Activated naive CD8-positive, alpha-beta T cell (primary cell): ENCODE measurements around the gene PRELID1.

Experiments
- H3K27ac Mint-ChIP-seq: one replicate; pipeline ENCODE4 v1.8.0; 2021; ENCODE audit warnings: mixed read lengths
- H3K27me3 Mint-ChIP-seq: one replicate; pipeline ENCODE4 v1.8.0; 2021; ENCODE audit warnings: mixed read lengths
- H3K36me3 Mint-ChIP-seq: one replicate; pipeline ENCODE4 v1.8.0; 2021; ENCODE audit warnings: mixed read lengths
- H3K4me1 Mint-ChIP-seq: one replicate; pipeline ENCODE4 v1.8.0; 2021; ENCODE audit warnings: low read depth, mixed read lengths
- H3K4me3 Mint-ChIP-seq: one replicate; pipeline ENCODE4 v1.8.0; 2021; ENCODE audit warnings: mild to moderate bottlenecking, mixed read lengths
- H3K9me3 Mint-ChIP-seq: one replicate; pipeline ENCODE4 v1.8.0; 2021; ENCODE audit warnings: low read depth, mixed read lengths

The PRELID1 gene

GRCh38 chr5:177306674-177307543 is 3.3 kb downstream of the PRELID1 start:
- Mint-ChIP-seq H3K4me3 (peak overlapping the region; percentile 9), H3K27me3 (no peaks in the 10 kb centered on the region), H3K36me3 (peaks cover 8% of the 10 kb centered on the region), H3K27ac (peak overlapping the region; percentile 43), H3K9me3 (no peaks in the 10 kb centered on the region), H3K4me1 (peaks cover 49% of the 10 kb centered on the region)

- Mint-ChIP-seq H3K4me1 (peaks cover 47% of the 10 kb centered on the region), H3K9me3 (no peaks in the 10 kb centered on the region), H3K27me3 (no peaks in the 10 kb centered on the region), H3K4me3 (no peak overlapping the region), H3K36me3 (peaks cover 8% of the 10 kb centered on the region), H3K27ac (no peak overlapping the region)
Observed at GRCh38 chr5:177307544-177308363, 4.2 kb downstream of the PRELID1 start.

- Mint-ChIP-seq H3K27ac (no peak overlapping the region), H3K27me3 (no peaks in the 10 kb centered on the region), H3K4me3 (no peak overlapping the region), H3K4me1 (peaks cover 47% of the 10 kb centered on the region), H3K9me3 (no peaks in the 10 kb centered on the region), H3K36me3 (peaks cover 8% of the 10 kb centered on the region)
Observed at GRCh38 chr5:177308740-177309139, 5.1 kb downstream of the PRELID1 start.

- Mint-ChIP-seq H3K9me3 (no peaks in the 10 kb centered on the region), H3K36me3 (peaks cover 8% of the 10 kb centered on the region), H3K27ac (peak overlapping the region; percentile 22), H3K4me1 (peaks cover 44% of the 10 kb centered on the region), H3K4me3 (peak overlapping the region; percentile 62), H3K27me3 (no peaks in the 10 kb centered on the region)
Observed at GRCh38 chr5:177309351-177310191, 6.0 kb downstream of the PRELID1 start.

GRCh38 chr5:177310332-177310731 is 6.7 kb downstream of the PRELID1 start:
- H3K27me3 Mint-ChIP-seq, result no peaks in the 10 kb centered on the region
- H3K9me3 Mint-ChIP-seq, result no peaks in the 10 kb centered on the region
- no peak overlapping the region for H3K4me3 Mint-ChIP-seq
- peaks cover 37% of the 10 kb centered on the region for H3K4me1 Mint-ChIP-seq
- no peak overlapping the region for H3K27ac Mint-ChIP-seq
- peaks cover 7% of the 10 kb centered on the region for H3K36me3 Mint-ChIP-seq

GRCh38 chr5:177310757-177311391 is 7.3 kb downstream of the PRELID1 start:
- Mint-ChIP-seq H3K27me3 (no peaks in the 10 kb centered on the region), H3K9me3 (no peaks in the 10 kb centered on the region), H3K27ac (peak overlapping the region; percentile 25), H3K4me1 (peaks cover 33% of the 10 kb centered on the region), H3K4me3 (peak overlapping the region; percentile 84), H3K36me3 (peaks cover 4% of the 10 kb centered on the region)

GRCh38 chr5:177311392-177311722 is 7.8 kb downstream of the PRELID1 start:
- Mint-ChIP-seq H3K9me3 (no peaks in the 10 kb centered on the region), H3K4me3 (peak overlapping the region; percentile 67), H3K4me1 (peaks cover 29% of the 10 kb centered on the region), H3K27ac (no peak overlapping the region), H3K27me3 (no peaks in the 10 kb centered on the region), H3K36me3 (no peaks in the 10 kb centered on the region)

- Mint-ChIP-seq H3K27me3 (no peaks in the 10 kb centered on the region), H3K9me3 (no peaks in the 10 kb centered on the region), H3K4me1 (peaks cover 24% of the 10 kb centered on the region), H3K27ac (peak within 1 kb of the TSS; percentile 83), H3K4me3 (peak within 1 kb of the TSS; percentile 84), H3K36me3 (no peaks in the 10 kb centered on the region)
Observed at GRCh38 chr5:177311723-177312648, 8.4 kb downstream of the PRELID1 start, which contains the start of gene MXD3. MXD3 (minus strand) TSS chr5:177311898; CDS start chr5:177311830, 68 bp downstream.

GRCh38 chr5:177312649-177313181 is 9.1 kb downstream of the PRELID1 start:
- Mint-ChIP-seq H3K4me3 (peak overlapping the region; percentile 61), H3K9me3 (no peaks in the 10 kb centered on the region), H3K4me1 (peaks cover 23% of the 10 kb centered on the region), H3K27me3 (no peaks in the 10 kb centered on the region), H3K27ac (peak overlapping the region; percentile 16), H3K36me3 (no peaks in the 10 kb centered on the region)

- H3K27me3 Mint-ChIP-seq, result no peaks in the 10 kb centered on the region
- H3K9me3 Mint-ChIP-seq, result no peaks in the 10 kb centered on the region
- H3K4me3 Mint-ChIP-seq, result no peak overlapping the region
- peaks cover 29% of the 10 kb centered on the region for H3K4me1 Mint-ChIP-seq
- H3K27ac Mint-ChIP-seq, result no peak overlapping the region
- no peaks in the 10 kb centered on the region for H3K36me3 Mint-ChIP-seq
Observed at GRCh38 chr5:177313561-177314259, 10.1 kb downstream of the PRELID1 start.

- Mint-ChIP-seq H3K36me3 (no peaks in the 10 kb centered on the region), H3K4me1 (peaks cover 26% of the 10 kb centered on the region), H3K4me3 (no peak overlapping the region), H3K27me3 (no peaks in the 10 kb centered on the region), H3K27ac (no peak overlapping the region), H3K9me3 (no peaks in the 10 kb centered on the region)
Observed at GRCh38 chr5:177314376-177315342, 11.1 kb downstream of the PRELID1 start.

- Mint-ChIP-seq H3K4me3 (no peak overlapping the region), H3K9me3 (no peaks in the 10 kb centered on the region), H3K4me1 (peaks cover 26% of the 10 kb centered on the region), H3K27me3 (no peaks in the 10 kb centered on the region), H3K36me3 (no peaks in the 10 kb centered on the region), H3K27ac (no peak overlapping the region)
Observed at GRCh38 chr5:177315411-177315810, 11.8 kb downstream of the PRELID1 start.
